Measurements from ENCODE around the gene PARD3B. TPM values are rescaled to one million over a fixed set of nuclear protein-coding genes. Genes with fewer than 3 reads are reported as not detected.
A peak's percentile ranks its signal among the peaks of the same experiment; 100 is the strongest.

Gene PARD3B
- total RNA-seq, 1 donor from 2014 or later, result 6.4 TPM

- DNase-seq (ENCODE audit: low read depth in 2 of 2), result no peak
These were observed 36.7 kb downstream of the PARD3B start for GRCh38 chr2:204581946-204582345.

- no peak for DNase-seq (ENCODE audit: low read depth in 2 of 2)
These were observed 38.5 kb downstream of the PARD3B start for GRCh38 chr2:204583773-204584172.

GRCh38 chr2:204585930-204586329 lies 40.7 kb downstream of the PARD3B start:
- no peak for DNase-seq (ENCODE audit: low read depth in 2 of 2)

GRCh38 chr2:204586444-204587180 lies 41.3 kb downstream of the PARD3B start:
- DNase-seq (ENCODE audit: low read depth in 2 of 2), result no peak

GRCh38 chr2:204590063-204590462 lies 44.8 kb downstream of the PARD3B start:
- DNase-seq (ENCODE audit: low read depth in 2 of 2), result no peak

GRCh38 chr2:204591225-204591624 lies 46.0 kb downstream of the PARD3B start:
- peak in 1 of 2 donors; percentile 45 for DNase-seq (ENCODE audit: low read depth in 2 of 2)

- peak; percentile 38 to 59 for DNase-seq (ENCODE audit: low read depth in 2 of 2)
These were observed 58.8 kb downstream of the PARD3B start for GRCh38 chr2:204604061-204604460.

- DNase-seq (ENCODE audit: low read depth in 2 of 2), result peak in 1 of 2 donors; percentile 19
These were observed 63.1 kb downstream of the PARD3B start for GRCh38 chr2:204608237-204608939.

- no peak for DNase-seq (ENCODE audit: low read depth in 2 of 2)
These were observed 65.8 kb downstream of the PARD3B start for GRCh38 chr2:204611017-204611631.

GRCh38 chr2:204611764-204612163 lies 66.5 kb downstream of the PARD3B start:
- DNase-seq (ENCODE audit: low read depth in 2 of 2), result no peak

- DNase-seq (ENCODE audit: low read depth in 2 of 2), result no peak
These were observed 68.4 kb downstream of the PARD3B start for GRCh38 chr2:204613635-204614034.

- no peak for DNase-seq (ENCODE audit: low read depth in 2 of 2)
These were observed 70.2 kb downstream of the PARD3B start for GRCh38 chr2:204615456-204615855.

- DNase-seq (ENCODE audit: low read depth in 2 of 2), result peak in 1 of 2 donors; percentile 38
These were observed 79.9 kb downstream of the PARD3B start for GRCh38 chr2:204625135-204625534.

GRCh38 chr2:204628926-204629712 lies 83.8 kb downstream of the PARD3B start:
- DNase-seq (ENCODE audit: low read depth in 2 of 2), result peak in 1 of 2 donors; percentile 15

GRCh38 chr2:204632410-204632809 lies 87.1 kb downstream of the PARD3B start:
- DNase-seq (ENCODE audit: low read depth in 2 of 2), result no peak

- DNase-seq (ENCODE audit: low read depth in 2 of 2), result no peak
These were observed 89.3 kb downstream of the PARD3B start for GRCh38 chr2:204634564-204634963.

- DNase-seq (ENCODE audit: low read depth in 2 of 2), result peak; percentile 25 to 65
These were observed 90.2 kb downstream of the PARD3B start for GRCh38 chr2:204635478-204635877.

- no peak for DNase-seq (ENCODE audit: low read depth in 2 of 2)
These were observed 93.4 kb downstream of the PARD3B start for GRCh38 chr2:204638471-204639194.

- DNase-seq (ENCODE audit: low read depth in 2 of 2), result no peak
These were observed 98.1 kb downstream of the PARD3B start for GRCh38 chr2:204643326-204643725.

- peak in 1 of 2 donors; percentile 53 for DNase-seq (ENCODE audit: low read depth in 2 of 2)
These were observed 99.9 kb downstream of the PARD3B start for GRCh38 chr2:204645018-204645773.

Measured in dermis microvascular lymphatic vessel endothelial cell (primary cell).